Measurements from ENCODE around the gene LSM12.

Gene LSM12

GRCh38 chr17:44082256-44082927 is 15.9 kb upstream of the LSM12 start:
- Histone ChIP-seq H3K36me3 (ENCODE audit: low read length) (no peaks in the 10 kb centered on the region), H3K27me3 (ENCODE audit: low read length) (no peaks in the 10 kb centered on the region), H3K4me2 (ENCODE audit: low read depth, low read length, poor library complexity, severe bottlenecking) (no peak overlapping the region), H3K9me3 (ENCODE audit: insufficient read depth, low read length) (no peaks in the 10 kb centered on the region), H3K27ac (ENCODE audit: low read depth, low read length) (no peak overlapping the region), H2AFZ (ENCODE audit: low read depth, low read length, severe bottlenecking) (no peak overlapping the region), H3K9me2 (replicated peaks; ENCODE audit: insufficient read depth, low read length) (no peaks in the 10 kb centered on the region), H3F3A (ENCODE audit: insufficient read depth) (no peaks in the 10 kb centered on the region), H3K79me2 (ENCODE audit: insufficient read depth, low read length) (no peaks in the 10 kb centered on the region), H3K9ac (ENCODE audit: low read length) (no peak overlapping the region), H3K4me3 (ENCODE audit: insufficient read depth, low read length, poor library complexity, severe bottlenecking) (no peak overlapping the region), H4K20me1 (ENCODE audit: low read depth, low read length) (no peaks in the 10 kb centered on the region)
- TF ChIP-seq CTCF (IDR thresholded peaks at IDR 0.05; ENCODE audit: insufficient read depth, low read length, poor library complexity, severe bottlenecking): no peak
- TF ChIP-seq EZH2phosphoT487 (conservative IDR thresholded peaks at IDR 0.05; ENCODE audit: low read length): no peak

GRCh38 chr17:44081681-44082080 is 15.2 kb upstream of the LSM12 start:
- H3K4me2 ChIP-seq (ENCODE audit: low read depth, low read length, poor library complexity, severe bottlenecking): no peak overlapping the region
- no peak overlapping the region for H3K9ac ChIP-seq (ENCODE audit: low read length)
- no peaks in the 10 kb centered on the region for H3K27me3 ChIP-seq (ENCODE audit: low read length)
- no peak overlapping the region for H2AFZ ChIP-seq (ENCODE audit: low read depth, low read length, severe bottlenecking)
- H3K27ac ChIP-seq (ENCODE audit: low read depth, low read length): no peak overlapping the region
- H3K36me3 ChIP-seq (ENCODE audit: low read length): no peaks in the 10 kb centered on the region
- TF ChIP-seq EZH2phosphoT487 (conservative IDR thresholded peaks at IDR 0.05; ENCODE audit: low read length): no peak
- no peak for TF ChIP-seq CTCF (IDR thresholded peaks at IDR 0.05; ENCODE audit: insufficient read depth, low read length, poor library complexity, severe bottlenecking)
- no peaks in the 10 kb centered on the region for H3K9me3 ChIP-seq (ENCODE audit: insufficient read depth, low read length)
- H3K9me2 ChIP-seq (replicated peaks; ENCODE audit: insufficient read depth, low read length): no peaks in the 10 kb centered on the region
- H3F3A ChIP-seq (ENCODE audit: insufficient read depth): no peaks in the 10 kb centered on the region
- no peaks in the 10 kb centered on the region for H3K79me2 ChIP-seq (ENCODE audit: insufficient read depth, low read length)
- H3K4me3 ChIP-seq (ENCODE audit: insufficient read depth, low read length, poor library complexity, severe bottlenecking): no peak overlapping the region
- H4K20me1 ChIP-seq (ENCODE audit: low read depth, low read length): no peaks in the 10 kb centered on the region

- no peaks in the 10 kb centered on the region for H3K79me2 ChIP-seq (ENCODE audit: insufficient read depth, low read length)
- H3K36me3 ChIP-seq (ENCODE audit: low read length): no peaks in the 10 kb centered on the region
- H3K9ac ChIP-seq (ENCODE audit: low read length): no peak overlapping the region
- H3K4me3 ChIP-seq (ENCODE audit: insufficient read depth, low read length, poor library complexity, severe bottlenecking): no peak overlapping the region
- H3F3A ChIP-seq (ENCODE audit: insufficient read depth): no peaks in the 10 kb centered on the region
- no peak overlapping the region for H2AFZ ChIP-seq (ENCODE audit: low read depth, low read length, severe bottlenecking)
- no peaks in the 10 kb centered on the region for H3K9me3 ChIP-seq (ENCODE audit: insufficient read depth, low read length)
- TF ChIP-seq CTCF (IDR thresholded peaks at IDR 0.05; ENCODE audit: insufficient read depth, low read length, poor library complexity, severe bottlenecking): no peak
- TF ChIP-seq EZH2phosphoT487 (conservative IDR thresholded peaks at IDR 0.05; ENCODE audit: low read length): no peak
- no peaks in the 10 kb centered on the region for H3K27me3 ChIP-seq (ENCODE audit: low read length)
- H3K27ac ChIP-seq (ENCODE audit: low read depth, low read length): no peak overlapping the region
- no peaks in the 10 kb centered on the region for H3K9me2 ChIP-seq (replicated peaks; ENCODE audit: insufficient read depth, low read length)
- no peaks in the 10 kb centered on the region for H4K20me1 ChIP-seq (ENCODE audit: low read depth, low read length)
- H3K4me2 ChIP-seq (ENCODE audit: low read depth, low read length, poor library complexity, severe bottlenecking): no peak overlapping the region
Measured at GRCh38 chr17:44079877-44080821, 13.7 kb upstream of the LSM12 start.

Measured in SU-DHL-6 (cell line).